Esophagus muscularis mucosa (tissue), 4 donors: ENCODE measurements around the gene F11R.

ENCODE experiments used
- EP300 ChIP-seq: sonication (generic); formaldehyde crosslinking; IDR thresholded peaks from one replicate; pipeline ENCODE4 v1.6.1; 2017; ENCODE audit warnings: antibody characterized with exemption
- POLR2A ChIP-seq: fragments of 450-650 bp; IDR thresholded peaks from one replicate; pipeline ENCODE4 v1.6.1; 2017; ENCODE audit warnings: antibody characterized with exemption, moderate library complexity, mild to moderate bottlenecking, low read depth
- POLR2AphosphoS5 ChIP-seq, 2 donors: sonication (generic); formaldehyde crosslinking; IDR thresholded peaks; one replicate each; pipeline ENCODE4 v1.6.1; 2017; ENCODE audit warnings: antibody characterized with exemption in 2 of 2
- TF ChIP-seq, protein P1 (sequence below), 3 experiments: fragments of 200-600 bp in 2 of 3; fragments of 450-650 bp in 1 of 3; sonication (generic) in 2 of 3; IDR thresholded peaks; one replicate each; pipeline ENCODE4 v1.5.1; 2017 to 2019; ENCODE audit warnings: antibody characterized with exemption in 3 of 3, mild to moderate bottlenecking in 2 of 3, moderate library complexity in 1 of 3

DNA sequence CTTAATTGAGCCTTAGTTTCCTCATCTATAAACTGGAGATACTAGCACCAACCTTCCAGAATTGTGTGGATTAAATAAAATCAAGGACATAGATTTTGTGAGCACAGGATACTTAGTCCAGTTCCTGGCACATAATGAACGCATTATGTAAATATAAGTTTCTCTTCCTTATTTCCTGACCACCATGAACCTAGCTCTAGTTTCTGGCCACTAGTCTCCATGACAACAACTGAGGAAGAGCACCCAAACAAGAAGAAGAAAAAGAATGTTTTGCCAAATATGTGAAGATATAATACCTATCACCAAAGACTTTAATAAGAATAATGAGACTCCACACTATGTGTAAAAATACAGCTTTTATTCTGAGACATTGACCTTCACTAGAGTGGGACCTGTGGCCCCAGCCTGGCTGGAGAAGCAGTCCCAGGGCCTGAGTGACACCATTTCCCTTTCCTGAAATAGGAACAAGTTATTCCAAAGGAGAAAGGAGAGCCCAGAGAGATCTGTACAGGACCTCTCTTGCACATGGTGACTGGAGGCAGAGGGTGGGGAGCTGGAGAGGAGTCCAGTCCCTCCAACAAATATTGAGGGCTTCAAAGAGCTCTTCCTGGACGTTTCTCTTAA lies 25.8 kb upstream of the F11R start:
- TF ChIP-seq POLR2A (no peak), POLR2AphosphoS5 (IDR thresholded peaks at IDR 0.05) (no peak), EP300 (no peak)
- TF ChIP-seq, protein P1, sequence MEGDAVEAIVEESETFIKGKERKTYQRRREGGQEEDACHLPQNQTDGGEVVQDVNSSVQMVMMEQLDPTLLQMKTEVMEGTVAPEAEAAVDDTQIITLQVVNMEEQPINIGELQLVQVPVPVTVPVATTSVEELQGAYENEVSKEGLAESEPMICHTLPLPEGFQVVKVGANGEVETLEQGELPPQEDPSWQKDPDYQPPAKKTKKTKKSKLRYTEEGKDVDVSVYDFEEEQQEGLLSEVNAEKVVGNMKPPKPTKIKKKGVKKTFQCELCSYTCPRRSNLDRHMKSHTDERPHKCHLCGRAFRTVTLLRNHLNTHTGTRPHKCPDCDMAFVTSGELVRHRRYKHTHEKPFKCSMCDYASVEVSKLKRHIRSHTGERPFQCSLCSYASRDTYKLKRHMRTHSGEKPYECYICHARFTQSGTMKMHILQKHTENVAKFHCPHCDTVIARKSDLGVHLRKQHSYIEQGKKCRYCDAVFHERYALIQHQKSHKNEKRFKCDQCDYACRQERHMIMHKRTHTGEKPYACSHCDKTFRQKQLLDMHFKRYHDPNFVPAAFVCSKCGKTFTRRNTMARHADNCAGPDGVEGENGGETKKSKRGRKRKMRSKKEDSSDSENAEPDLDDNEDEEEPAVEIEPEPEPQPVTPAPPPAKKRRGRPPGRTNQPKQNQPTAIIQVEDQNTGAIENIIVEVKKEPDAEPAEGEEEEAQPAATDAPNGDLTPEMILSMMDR (IDR thresholded peaks at IDR 0.05), result no peak
